HEK293 (cell line): ENCODE data around the gene VTN.

ENCODE experiments used
- CTCF ChIP-seq: fragments of 450-650 bp; formaldehyde crosslinking; IDR thresholded peaks from 2 replicates; pipeline ENCODE4 v1.5.1; 2016; ENCODE audit warnings: missing biosample characterization, missing genetic modification characterization
- GLI2 ChIP-seq: fragments of 450-650 bp; formaldehyde crosslinking; IDR thresholded peaks from 2 replicates; pipeline ENCODE4; 2017; ENCODE audit warnings: missing biosample characterization, missing genetic modification characterization, low read depth, borderline replicate concordance
- GLIS2 ChIP-seq: fragments of 450-650 bp; formaldehyde crosslinking; IDR thresholded peaks from 2 replicates; pipeline ENCODE4 v1.5.1; 2016; ENCODE audit warnings: missing biosample characterization, missing genetic modification characterization
- OVOL3 ChIP-seq: fragments of 450-650 bp; formaldehyde crosslinking; IDR thresholded peaks from 2 replicates; pipeline ENCODE4 v1.5.1; 2016; ENCODE audit warnings: missing biosample characterization, missing genetic modification characterization
- PRDM1 ChIP-seq: fragments of 450-650 bp; formaldehyde crosslinking; IDR thresholded peaks from 2 replicates; pipeline ENCODE4; 2016; ENCODE audit warnings: missing biosample characterization, missing genetic modification characterization
- PRDM4 ChIP-seq: fragments of 450-650 bp; formaldehyde crosslinking; IDR thresholded peaks from 2 replicates; pipeline ENCODE4 v1.5.1; 2017; ENCODE audit warnings: missing biosample characterization, missing genetic modification characterization
- SCRT2 ChIP-seq: fragments of 450-650 bp; formaldehyde crosslinking; IDR thresholded peaks from 2 replicates; pipeline ENCODE4 v1.5.1; 2016; ENCODE audit warnings: missing biosample characterization, missing genetic modification characterization
- TSHZ1 ChIP-seq: fragments of 450-650 bp; formaldehyde crosslinking; IDR thresholded peaks from 2 replicates; pipeline ENCODE4 v1.5.1; 2016; ENCODE audit warnings: missing biosample characterization, missing genetic modification characterization, borderline replicate concordance
- ZBTB26 ChIP-seq: fragments of 450-650 bp; formaldehyde crosslinking; optimal IDR thresholded peaks from 2 replicates; pipeline ENCODE3; 2016; ENCODE audit warnings: missing biosample characterization, mild to moderate bottlenecking, missing genetic modification characterization
- ZBTB6 ChIP-seq: fragments of 450-650 bp; formaldehyde crosslinking; IDR thresholded peaks from 2 replicates; pipeline ENCODE4 v1.5.1; 2017; ENCODE audit warnings: missing biosample characterization, missing genetic modification characterization
- ZBTB8A ChIP-seq: fragments of 450-650 bp; formaldehyde crosslinking; IDR thresholded peaks from 2 replicates; pipeline ENCODE4 v1.5.1; 2016; ENCODE audit warnings: missing biosample characterization, missing genetic modification characterization
- ZEB2 ChIP-seq: fragments of 450-650 bp; formaldehyde crosslinking; IDR thresholded peaks from 2 replicates; pipeline ENCODE4 v1.5.1; 2016; ENCODE audit warnings: missing biosample characterization, missing genetic modification characterization
- ZNF10 ChIP-seq: fragments of 450-650 bp; formaldehyde crosslinking; IDR thresholded peaks from 2 replicates; pipeline ENCODE4 v1.5.1; 2017; ENCODE audit warnings: missing biosample characterization, missing genetic modification characterization
- ZNF114 ChIP-seq: fragments of 450-650 bp; formaldehyde crosslinking; IDR thresholded peaks from 2 replicates; pipeline ENCODE4 v1.5.0; 2017; ENCODE audit warnings: missing biosample characterization, missing genetic modification characterization
- ZNF121 ChIP-seq: fragments of 450-650 bp; formaldehyde crosslinking; IDR thresholded peaks from 2 replicates; pipeline ENCODE4 v1.5.1; 2016; ENCODE audit warnings: missing biosample characterization, missing genetic modification characterization
- ZNF146 ChIP-seq: fragments of 450-650 bp; formaldehyde crosslinking; IDR thresholded peaks from 2 replicates; pipeline ENCODE4 v1.5.1; 2016; ENCODE audit warnings: missing biosample characterization, missing genetic modification characterization
- ZNF2 ChIP-seq: fragments of 450-650 bp; formaldehyde crosslinking; IDR thresholded peaks from 2 replicates; pipeline ENCODE4 v1.5.1; 2016; ENCODE audit warnings: missing biosample characterization, missing genetic modification characterization
- ZNF394 ChIP-seq: fragments of 450-650 bp; formaldehyde crosslinking; IDR thresholded peaks from 2 replicates; pipeline ENCODE4 v1.5.1; 2016; ENCODE audit warnings: missing biosample characterization, missing genetic modification characterization, mild to moderate bottlenecking, moderate library complexity, borderline replicate concordance
- ZNF416 ChIP-seq: fragments of 450-650 bp; formaldehyde crosslinking; IDR thresholded peaks from 2 replicates; pipeline ENCODE4 v1.5.1; 2016; ENCODE audit warnings: missing biosample characterization, missing genetic modification characterization
- ZNF514 ChIP-seq: fragments of 450-650 bp; formaldehyde crosslinking; IDR thresholded peaks from 2 replicates; pipeline ENCODE4 v1.5.1; 2016; ENCODE audit warnings: missing biosample characterization, missing genetic modification characterization
- ZNF560 ChIP-seq: fragments of 450-650 bp; formaldehyde crosslinking; IDR thresholded peaks from 2 replicates; pipeline ENCODE4 v1.5.1; 2017; ENCODE audit warnings: missing biosample characterization, missing genetic modification characterization, borderline replicate concordance
- ZNF600 ChIP-seq: fragments of 450-650 bp; formaldehyde crosslinking; IDR thresholded peaks from 2 replicates; pipeline ENCODE4 v1.5.1; 2016; ENCODE audit warnings: missing biosample characterization, missing genetic modification characterization
- ZNF660 ChIP-seq: fragments of 450-650 bp; IDR thresholded peaks from 2 replicates; pipeline ENCODE4 v1.5.1; 2018; ENCODE audit warnings: missing biosample characterization, mild to moderate bottlenecking, missing genetic modification characterization
- ZNF664 ChIP-seq: fragments of 450-650 bp; formaldehyde crosslinking; IDR thresholded peaks from 2 replicates; pipeline ENCODE4 v1.5.1; 2016; ENCODE audit warnings: missing biosample characterization, missing genetic modification characterization
- ZNF692 ChIP-seq: fragments of 450-650 bp; formaldehyde crosslinking; IDR thresholded peaks from 2 replicates; pipeline ENCODE4 v1.5.1; 2016; ENCODE audit warnings: missing biosample characterization, missing genetic modification characterization
- ZNF747 ChIP-seq: fragments of 450-650 bp; formaldehyde crosslinking; IDR thresholded peaks from 2 replicates; pipeline ENCODE4 v1.5.1; 2016; ENCODE audit warnings: missing biosample characterization, missing genetic modification characterization
- ZNF768 ChIP-seq: fragments of 450-650 bp; formaldehyde crosslinking; IDR thresholded peaks from 2 replicates; pipeline ENCODE4 v1.5.1; 2018; ENCODE audit warnings: missing biosample characterization, mild to moderate bottlenecking, missing genetic modification characterization
- ZNF837 ChIP-seq: fragments of 450-650 bp; formaldehyde crosslinking; IDR thresholded peaks from 2 replicates; pipeline ENCODE4 v1.5.1; 2016; ENCODE audit warnings: missing biosample characterization, missing genetic modification characterization

Gene VTN

GRCh38 chr17:28406473-28406814 is 36.3 kb upstream of the VTN start (continued):
- peak; percentile 28; the same call in 1 of the 2 replicates for TF ChIP-seq ZEB2 (tag by site-specific recombination)
- no peak for TF ChIP-seq ZNF416 (tag by site-specific recombination)
- TF ChIP-seq CTCF (tag by site-specific recombination): no peak
- no peak for TF ChIP-seq ZBTB6 (tag by site-specific recombination)
- TF ChIP-seq ZNF660 (tag by site-specific recombination): no peak
- TF ChIP-seq ZNF664 (tag by site-specific recombination): no peak
- TF ChIP-seq ZNF114 (tag by site-specific recombination): no peak
- TF ChIP-seq ZNF747 (tag by site-specific recombination): no peak
- TF ChIP-seq ZBTB26 (tag by site-specific recombination): no peak
- TF ChIP-seq GLI2 (tag by site-specific recombination): no peak
- peak; percentile 28; the same call in 1 of the 2 replicates for TF ChIP-seq ZNF10 (tag by site-specific recombination)
- no peak for TF ChIP-seq PRDM1 (tag by site-specific recombination)
- TF ChIP-seq PRDM4 (tag by site-specific recombination): no peak
- TF ChIP-seq ZNF2 (tag by site-specific recombination): peak; percentile 52; the same call in 1 of the 2 replicates
- 0 out of 2 replicates have a peak, but pooled peaks have one; percentile 7 for TF ChIP-seq ZNF394 (tag by site-specific recombination)
- TF ChIP-seq ZNF600 (tag by site-specific recombination): peak; percentile 92
- TF ChIP-seq SCRT2 (tag by site-specific recombination): 0 out of 2 replicates have a peak, but pooled peaks have one; percentile 9
- 0 out of 2 replicates have a peak, but pooled peaks have one; percentile 5 for TF ChIP-seq ZNF768 (tag by site-specific recombination)
- TF ChIP-seq OVOL3 (tag by site-specific recombination): no peak
- no peak for TF ChIP-seq ZNF560 (tag by site-specific recombination)
- TF ChIP-seq TSHZ1 (tag by site-specific recombination): no peak
- no peak for TF ChIP-seq ZNF121 (tag by site-specific recombination)
- no peak for TF ChIP-seq GLIS2 (tag by site-specific recombination)
- no peak for TF ChIP-seq ZNF692 (tag by site-specific recombination)
- TF ChIP-seq ZNF837: no peak
- no peak for TF ChIP-seq ZBTB8A (tag by site-specific recombination)
- TF ChIP-seq ZNF514 (tag by site-specific recombination): no peak
- no peak for TF ChIP-seq ZNF146 (tag by site-specific recombination)
